Parathyroid adenoma (tissue), 2 donors: Measurements from ENCODE around the gene ARMH3.

Experiments
- H2AFZ ChIP-seq: fragments of 300-600 bp; sonication (generic); one replicate; pipeline ENCODE4 v1.7.0; 2017; ENCODE audit warnings: antibody characterized with exemption, mild to moderate bottlenecking
- H3K27ac ChIP-seq: fragments of 300-600 bp; sonication (generic); one replicate; pipeline ENCODE4 v1.7.0; 2017
- H3K27me3 ChIP-seq: fragments of 300-600 bp; sonication (generic); one replicate; pipeline ENCODE4 v1.7.0; 2017; ENCODE audit warnings: low read length; ENCODE audit not compliant: control insufficient read depth, insufficient read depth
- H3K36me3 ChIP-seq: fragments of 300-600 bp; sonication (generic); one replicate; pipeline ENCODE4 v1.7.0; 2017; ENCODE audit warnings: low read length; ENCODE audit not compliant: control insufficient read depth, insufficient read depth
- H3K4me1 ChIP-seq: fragments of 300-600 bp; sonication (generic); one replicate; pipeline ENCODE4 v1.7.0; 2017; ENCODE audit warnings: control low read depth
- H3K4me2 ChIP-seq: fragments of 300-600 bp; sonication (generic); one replicate; pipeline ENCODE4 v1.7.0; 2017; ENCODE audit warnings: low read length
- H3K4me3 ChIP-seq: fragments of 300-600 bp; sonication (generic); one replicate; pipeline ENCODE4 v1.7.0; 2017; ENCODE audit warnings: low read depth, low read length
- H3K79me2 ChIP-seq: fragments of 300-600 bp; sonication (generic); one replicate; pipeline ENCODE4 v1.7.0; 2017; ENCODE audit warnings: control low read depth
- H3K9ac ChIP-seq: fragments of 300-600 bp; sonication (generic); one replicate; pipeline ENCODE4 v1.7.0; 2017; ENCODE audit warnings: mild to moderate bottlenecking
- H3K9me3 ChIP-seq: fragments of 300-600 bp; sonication (generic); one replicate; pipeline ENCODE4 v1.7.0; 2017; ENCODE audit warnings: low read length; ENCODE audit not compliant: control insufficient read depth
- TF ChIP-seq, protein P1 (sequence below): fragments of 300-600 bp; sonication (generic); IDR thresholded peaks from one replicate; pipeline ENCODE4 v1.7.0; 2017; ENCODE audit warnings: antibody characterized with exemption, mild to moderate bottlenecking
- donor health status: primary hyperparathyroidism.

ARMH3 gene

GRCh38 chr10:102068216-102068615 is 12.2 kb upstream of the ARMH3 start:
- Histone ChIP-seq H3K4me1 (peaks cover 3% of the 10 kb centered on the region), H3K9me3 (no peaks in the 10 kb centered on the region), H3K36me3 (no peaks in the 10 kb centered on the region), H2AFZ (no peak overlapping the region), H3K9ac (no peak overlapping the region), H3K4me2 (no peak overlapping the region), H3K27ac (no peak overlapping the region), H3K27me3 (no peaks in the 10 kb centered on the region), H3K4me3 (no peak overlapping the region), H3K79me2 (peaks cover 8% of the 10 kb centered on the region)
- TF ChIP-seq, protein P1, sequence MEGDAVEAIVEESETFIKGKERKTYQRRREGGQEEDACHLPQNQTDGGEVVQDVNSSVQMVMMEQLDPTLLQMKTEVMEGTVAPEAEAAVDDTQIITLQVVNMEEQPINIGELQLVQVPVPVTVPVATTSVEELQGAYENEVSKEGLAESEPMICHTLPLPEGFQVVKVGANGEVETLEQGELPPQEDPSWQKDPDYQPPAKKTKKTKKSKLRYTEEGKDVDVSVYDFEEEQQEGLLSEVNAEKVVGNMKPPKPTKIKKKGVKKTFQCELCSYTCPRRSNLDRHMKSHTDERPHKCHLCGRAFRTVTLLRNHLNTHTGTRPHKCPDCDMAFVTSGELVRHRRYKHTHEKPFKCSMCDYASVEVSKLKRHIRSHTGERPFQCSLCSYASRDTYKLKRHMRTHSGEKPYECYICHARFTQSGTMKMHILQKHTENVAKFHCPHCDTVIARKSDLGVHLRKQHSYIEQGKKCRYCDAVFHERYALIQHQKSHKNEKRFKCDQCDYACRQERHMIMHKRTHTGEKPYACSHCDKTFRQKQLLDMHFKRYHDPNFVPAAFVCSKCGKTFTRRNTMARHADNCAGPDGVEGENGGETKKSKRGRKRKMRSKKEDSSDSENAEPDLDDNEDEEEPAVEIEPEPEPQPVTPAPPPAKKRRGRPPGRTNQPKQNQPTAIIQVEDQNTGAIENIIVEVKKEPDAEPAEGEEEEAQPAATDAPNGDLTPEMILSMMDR, result no peak

- Histone ChIP-seq H3K9ac (no peak overlapping the region), H2AFZ (no peak overlapping the region), H3K4me2 (no peak overlapping the region), H3K9me3 (no peaks in the 10 kb centered on the region), H3K27ac (no peak overlapping the region), H3K4me3 (no peak overlapping the region), H3K27me3 (no peaks in the 10 kb centered on the region), H3K79me2 (peaks cover 6% of the 10 kb centered on the region), H3K36me3 (no peaks in the 10 kb centered on the region), H3K4me1 (peaks cover 3% of the 10 kb centered on the region)
- TF ChIP-seq, protein P1, result no peak
These were observed 11.3 kb upstream of the ARMH3 start for GRCh38 chr10:102067091-102067916.

- Histone ChIP-seq H3K4me1 (peaks cover 3% of the 10 kb centered on the region), H3K27ac (peak overlapping the region; percentile 85), H3K9ac (peak overlapping the region; percentile 90)
These were observed 10.6 kb upstream of the ARMH3 start for GRCh38 chr10:102066399-102067088.

DNA sequence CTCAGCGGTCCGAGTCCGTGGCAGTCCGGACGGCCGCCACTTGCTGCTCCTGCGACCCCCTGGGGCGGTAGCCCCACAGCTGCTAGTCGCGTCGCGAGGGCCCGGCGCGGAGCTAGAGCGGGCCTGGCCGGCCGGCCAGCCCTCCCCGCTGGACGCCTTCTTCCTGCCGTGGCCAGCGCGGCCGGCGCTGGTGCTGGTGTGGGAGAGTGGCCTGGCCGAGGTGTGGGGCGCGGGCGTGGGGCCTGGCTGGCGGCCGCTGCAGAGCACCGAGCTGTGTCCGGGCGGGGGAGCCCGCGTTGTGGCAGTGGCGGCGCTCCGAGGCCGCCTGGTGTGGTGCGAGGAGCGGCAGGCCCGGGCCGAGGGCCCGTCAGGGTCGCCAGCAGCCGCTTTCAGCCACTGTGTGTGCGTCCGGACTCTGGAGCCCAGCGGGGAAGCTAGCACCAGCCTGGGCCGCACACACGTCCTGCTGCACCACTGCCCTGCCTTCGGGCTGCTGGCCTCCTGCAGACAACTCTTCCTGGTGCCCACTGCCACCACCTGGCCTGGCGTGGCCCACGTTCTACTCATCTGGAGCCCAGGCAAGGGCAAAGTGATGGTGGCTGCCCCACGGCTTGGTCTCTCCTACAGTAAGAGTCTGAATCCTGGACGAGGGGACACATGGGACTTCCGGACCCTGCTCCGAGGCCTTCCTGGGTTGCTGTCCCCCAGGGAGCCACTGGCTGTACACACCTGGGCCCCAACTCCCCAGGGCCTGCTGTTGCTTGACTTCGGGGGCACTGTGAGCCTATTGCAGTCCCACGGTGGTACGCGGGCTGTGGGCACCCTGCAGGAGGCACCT is 9.8 kb upstream of the ARMH3 start:
- Histone ChIP-seq H3K4me3 (peak overlapping the region; percentile 83), H3K4me1 (peaks cover 3% of the 10 kb centered on the region), H3K27ac (peak overlapping the region; percentile 85), H3K9me3 (no peaks in the 10 kb centered on the region), H3K36me3 (no peaks in the 10 kb centered on the region), H3K9ac (peak overlapping the region; percentile 90), H2AFZ (peak overlapping the region; percentile 92), H3K4me2 (peak overlapping the region; percentile 94), H3K79me2 (peaks cover 5% of the 10 kb centered on the region), H3K27me3 (no peaks in the 10 kb centered on the region)
- TF ChIP-seq, protein P1, result no peak

More at GRCh38 chr10:102066399-102067088, 10.6 kb upstream of the ARMH3 start:
- Histone ChIP-seq H3K27me3 (no peaks in the 10 kb centered on the region), H3K4me3 (peak overlapping the region; percentile 83), H3K79me2 (peaks cover 5% of the 10 kb centered on the region), H3K36me3 (no peaks in the 10 kb centered on the region), H3K4me2 (peak overlapping the region; percentile 94), H3K9me3 (no peaks in the 10 kb centered on the region), H2AFZ (no peak overlapping the region)
- TF ChIP-seq, protein P1, result no peak
